IPS-20b (cell line): ENCODE results near the gene SAFB.

Experiments used
- H3K27ac ChIP-seq: one replicate; pipeline ENCODE4 v1.5.1; 2013; ENCODE audit warnings: low read length
- H3K27me3 ChIP-seq: 2 replicates; pipeline ENCODE4 v1.6.1; 2013; ENCODE audit warnings: mild to moderate bottlenecking, low read length, inconsistent platforms; ENCODE audit not compliant: insufficient read depth
- H3K36me3 ChIP-seq: 2 replicates; pipeline ENCODE4 v1.6.1; 2013; ENCODE audit warnings: low read depth, mild to moderate bottlenecking, inconsistent platforms, low read length, moderate library complexity; ENCODE audit not compliant: insufficient read depth
- H3K4me1 ChIP-seq: 2 replicates; pipeline ENCODE4 v1.6.1; 2013; ENCODE audit warnings: mild to moderate bottlenecking, control low read depth, inconsistent platforms, low read length, moderate library complexity; ENCODE audit not compliant: insufficient read depth
- H3K4me3 ChIP-seq: 2 replicates; pipeline ENCODE4 v1.5.1; 2013; ENCODE audit warnings: mild to moderate bottlenecking, low read length, inconsistent platforms
- H3K9ac ChIP-seq: 2 replicates; pipeline ENCODE4 v1.6.1; 2013; ENCODE audit warnings: low read depth, mild to moderate bottlenecking, inconsistent platforms, low read length, moderate library complexity
- H3K9me3 ChIP-seq: 2 replicates; pipeline ENCODE4 v1.6.1; 2013; ENCODE audit warnings: mild to moderate bottlenecking, low read depth, low read length, inconsistent platforms; ENCODE audit not compliant: insufficient read depth

Gene SAFB

DNA sequence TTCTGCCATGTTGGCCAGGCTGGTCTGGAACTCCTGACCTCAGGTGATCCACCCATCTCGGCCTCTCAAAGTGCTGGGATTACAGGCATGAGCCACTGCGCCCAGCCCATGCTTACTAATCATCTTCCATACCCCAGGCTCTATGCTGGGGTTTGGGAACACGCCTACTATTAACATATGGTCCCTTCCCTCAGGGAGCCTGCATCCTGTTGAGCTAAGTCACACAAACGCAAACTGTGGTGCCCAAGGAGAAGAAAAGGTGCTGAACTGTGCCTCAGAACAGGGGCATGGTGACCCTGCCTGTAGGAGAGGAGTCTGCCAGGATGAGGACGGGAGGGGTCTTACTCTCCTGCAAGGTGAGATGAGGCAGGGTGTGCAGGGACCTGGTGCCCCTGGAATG, 51.8 kb downstream of the SAFB start:
- no peak overlapping the region for H3K9ac ChIP-seq

DNA sequence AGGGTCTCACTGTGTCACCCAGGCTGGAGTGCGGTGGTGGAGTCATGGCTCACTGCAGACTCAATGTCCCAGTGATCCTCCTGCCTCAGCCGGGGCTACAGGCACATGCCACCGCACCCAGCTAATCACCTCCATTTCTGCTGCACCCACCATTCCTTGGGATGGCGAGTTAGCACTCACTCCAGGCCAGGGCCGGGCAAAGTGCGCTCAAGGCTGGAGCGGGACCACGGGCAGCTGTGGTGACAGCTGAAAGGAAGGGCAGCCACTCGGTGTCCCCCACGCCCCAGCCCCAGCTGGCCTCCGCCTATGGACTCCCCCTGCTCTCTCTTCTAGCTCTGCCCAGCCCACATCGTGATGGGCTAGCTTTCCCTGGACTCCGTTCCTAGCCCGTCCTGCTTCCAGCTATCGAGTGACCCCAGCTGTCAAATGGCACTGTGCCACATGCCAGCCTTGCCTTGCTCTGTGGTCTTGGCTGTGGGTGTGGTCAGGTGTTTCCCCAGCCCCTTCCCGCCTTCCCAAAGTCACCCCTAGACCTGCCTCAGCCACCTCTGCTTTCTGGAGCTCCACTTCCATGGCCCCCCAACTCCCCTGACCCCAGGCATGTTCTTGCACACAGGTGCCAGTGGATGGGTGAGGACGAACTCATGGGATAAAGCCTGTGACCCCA, 53.4 kb downstream of the SAFB start:
- Histone ChIP-seq H3K9me3 (no peaks in the 10 kb centered on the region), H3K27ac (no peak overlapping the region), H3K4me1 (no peaks in the 10 kb centered on the region), H3K36me3 (peaks cover 12% of the 10 kb centered on the region; the same call in 1 of the 2 replicates), H3K4me3 (no peak overlapping the region), H3K9ac (no peak overlapping the region), H3K27me3 (no peaks in the 10 kb centered on the region)

More for the DNA sequence above, 51.8 kb downstream of the SAFB start:
- Histone ChIP-seq H3K4me1 (no peaks in the 10 kb centered on the region), H3K9me3 (no peaks in the 10 kb centered on the region), H3K27ac (no peak overlapping the region), H3K36me3 (peaks cover 21% of the 10 kb centered on the region), H3K27me3 (no peaks in the 10 kb centered on the region), H3K4me3 (no peak overlapping the region)

GRCh38 chr19:5676772-5677105, 53.9 kb downstream of the SAFB start:
- Histone ChIP-seq H3K27ac (no peak overlapping the region), H3K27me3 (no peaks in the 10 kb centered on the region), H3K36me3 (peaks cover 7% of the 10 kb centered on the region; the same call in 1 of the 2 replicates), H3K4me1 (no peaks in the 10 kb centered on the region), H3K9ac (no peak overlapping the region), H3K9me3 (no peaks in the 10 kb centered on the region), H3K4me3 (no peak overlapping the region)

- Histone ChIP-seq H3K27ac (no peak overlapping the region), H3K36me3 (peaks cover 3% of the 10 kb centered on the region; the same call in 1 of the 2 replicates), H3K27me3 (no peaks in the 10 kb centered on the region), H3K9me3 (no peaks in the 10 kb centered on the region), H3K9ac (no peak overlapping the region), H3K4me3 (no peak overlapping the region), H3K4me1 (no peaks in the 10 kb centered on the region)
Measured at GRCh38 chr19:5677136-5677535, 54.3 kb downstream of the SAFB start.

DNA sequence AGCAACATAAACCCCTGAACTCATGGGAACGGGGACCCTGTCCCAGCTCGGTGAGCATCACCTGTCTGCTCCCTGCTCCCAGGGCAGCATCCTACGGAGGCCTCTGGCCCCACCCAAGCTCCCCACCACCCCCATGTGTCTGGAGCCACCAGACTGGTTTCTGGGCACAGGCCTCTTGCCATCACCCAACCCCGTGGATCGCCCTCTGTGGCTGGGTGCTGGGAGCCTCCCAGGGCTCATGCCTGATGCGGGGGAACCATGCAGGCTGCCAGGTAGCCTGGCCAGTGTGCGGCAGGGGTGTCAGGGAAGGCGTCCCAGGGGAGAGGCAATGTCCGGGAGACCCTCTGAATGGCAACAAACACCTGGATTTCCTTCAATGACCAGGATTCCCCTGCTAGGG, 54.7 kb downstream of the SAFB start:
- Histone ChIP-seq H3K27me3 (no peaks in the 10 kb centered on the region), H3K4me3 (no peak overlapping the region), H3K4me1 (no peaks in the 10 kb centered on the region), H3K9ac (no peak overlapping the region), H3K9me3 (no peaks in the 10 kb centered on the region), H3K27ac (no peak overlapping the region), H3K36me3 (peaks cover 3% of the 10 kb centered on the region; the same call in 1 of the 2 replicates)

DNA sequence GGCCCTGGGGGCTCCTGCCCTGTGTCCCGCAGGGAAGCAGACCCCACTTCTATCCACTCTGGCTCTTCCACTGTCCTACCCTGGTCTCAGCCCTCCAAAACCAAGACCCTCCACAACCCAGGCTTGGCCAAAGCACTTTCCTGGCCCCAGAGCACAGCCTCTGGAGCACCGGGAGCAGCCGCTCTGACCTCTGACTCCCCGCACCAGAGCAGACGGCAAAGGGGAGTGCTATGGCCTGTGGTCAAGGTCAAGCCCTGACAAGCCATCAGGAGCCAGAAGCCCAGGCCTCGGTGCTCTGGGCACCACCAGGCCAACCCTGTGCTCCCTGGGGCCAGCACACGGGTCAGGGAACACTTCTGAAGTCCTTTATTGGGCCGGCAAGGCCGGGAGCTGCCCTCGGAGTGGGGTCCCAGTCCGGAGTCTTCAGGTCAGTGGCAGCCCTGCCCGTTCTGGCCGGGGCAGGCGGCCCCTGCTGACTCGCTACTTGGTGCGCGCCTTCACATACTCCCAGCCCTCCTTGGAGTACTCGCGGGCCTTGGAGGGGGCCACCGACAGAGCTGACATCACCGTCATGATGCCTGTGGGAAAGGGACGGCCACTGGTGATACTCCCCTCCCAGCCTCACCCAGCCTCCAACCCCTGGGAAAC, 55.3 kb downstream of the SAFB start:
- Histone ChIP-seq H3K9ac (no peak overlapping the region), H3K4me3 (no peak overlapping the region), H3K27me3 (no peaks in the 10 kb centered on the region), H3K9me3 (no peaks in the 10 kb centered on the region), H3K4me1 (no peaks in the 10 kb centered on the region), H3K36me3 (no peaks in the 10 kb centered on the region), H3K27ac (no peak overlapping the region)

DNA sequence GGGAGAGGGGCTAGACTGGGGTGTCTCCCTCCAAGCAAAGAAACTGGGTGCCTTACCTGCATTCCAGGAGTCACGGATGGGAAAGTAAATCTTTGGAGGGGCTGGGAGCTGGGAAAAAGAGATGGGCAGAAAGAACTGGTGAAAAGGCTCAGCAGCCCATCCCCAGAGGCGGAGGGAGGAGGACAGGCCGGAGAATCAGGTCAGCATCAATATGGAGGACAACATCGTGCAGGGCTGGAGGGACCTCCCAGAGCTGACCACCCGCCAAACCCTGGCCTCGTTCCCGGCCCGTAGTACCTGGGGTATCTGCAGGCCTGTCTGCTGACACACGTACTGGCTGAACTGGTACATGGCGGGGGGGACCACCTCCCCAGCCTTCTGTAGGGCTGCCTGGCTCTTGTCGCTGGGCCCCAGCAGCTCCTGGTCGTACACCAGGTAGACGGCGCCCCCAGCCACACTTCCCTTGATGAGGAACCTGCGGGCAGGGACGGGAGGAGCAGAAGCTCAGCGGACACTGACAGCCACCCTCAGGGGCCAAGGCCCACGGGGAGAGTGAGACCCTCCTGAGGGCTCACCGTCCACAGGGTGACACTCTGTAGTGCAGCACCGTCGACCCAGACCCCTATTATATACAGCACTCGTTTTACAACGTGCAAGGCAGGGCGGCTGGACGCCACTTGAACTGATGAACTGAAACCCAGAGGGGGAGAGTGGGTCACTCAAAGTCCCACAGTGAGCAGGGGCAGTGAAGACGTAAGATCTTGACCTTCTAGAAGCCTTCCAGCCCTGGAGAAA, 56.6 kb downstream of the SAFB start:
- no peaks in the 10 kb centered on the region for H3K9me3 ChIP-seq
- H3K27ac ChIP-seq: peak overlapping the region; percentile 93
- peak overlapping the region; percentile 85; the same call in 1 of the 2 replicates for H3K9ac ChIP-seq
- peak overlapping the region; percentile 94 for H3K4me3 ChIP-seq
- no peaks in the 10 kb centered on the region for H3K27me3 ChIP-seq
- no peaks in the 10 kb centered on the region for H3K36me3 ChIP-seq
- H3K4me1 ChIP-seq: no peaks in the 10 kb centered on the region

- no peaks in the 10 kb centered on the region for H3K36me3 ChIP-seq
- H3K4me3 ChIP-seq: peak overlapping the region; percentile 94
- H3K27me3 ChIP-seq: no peaks in the 10 kb centered on the region
- H3K9me3 ChIP-seq: no peaks in the 10 kb centered on the region
- H3K9ac ChIP-seq: peak overlapping the region; percentile 85
- no peaks in the 10 kb centered on the region for H3K4me1 ChIP-seq
- peak overlapping the region; percentile 93 for H3K27ac ChIP-seq
Measured at GRCh38 chr19:5680084-5680436, 57.2 kb downstream of the SAFB start.

DNA sequence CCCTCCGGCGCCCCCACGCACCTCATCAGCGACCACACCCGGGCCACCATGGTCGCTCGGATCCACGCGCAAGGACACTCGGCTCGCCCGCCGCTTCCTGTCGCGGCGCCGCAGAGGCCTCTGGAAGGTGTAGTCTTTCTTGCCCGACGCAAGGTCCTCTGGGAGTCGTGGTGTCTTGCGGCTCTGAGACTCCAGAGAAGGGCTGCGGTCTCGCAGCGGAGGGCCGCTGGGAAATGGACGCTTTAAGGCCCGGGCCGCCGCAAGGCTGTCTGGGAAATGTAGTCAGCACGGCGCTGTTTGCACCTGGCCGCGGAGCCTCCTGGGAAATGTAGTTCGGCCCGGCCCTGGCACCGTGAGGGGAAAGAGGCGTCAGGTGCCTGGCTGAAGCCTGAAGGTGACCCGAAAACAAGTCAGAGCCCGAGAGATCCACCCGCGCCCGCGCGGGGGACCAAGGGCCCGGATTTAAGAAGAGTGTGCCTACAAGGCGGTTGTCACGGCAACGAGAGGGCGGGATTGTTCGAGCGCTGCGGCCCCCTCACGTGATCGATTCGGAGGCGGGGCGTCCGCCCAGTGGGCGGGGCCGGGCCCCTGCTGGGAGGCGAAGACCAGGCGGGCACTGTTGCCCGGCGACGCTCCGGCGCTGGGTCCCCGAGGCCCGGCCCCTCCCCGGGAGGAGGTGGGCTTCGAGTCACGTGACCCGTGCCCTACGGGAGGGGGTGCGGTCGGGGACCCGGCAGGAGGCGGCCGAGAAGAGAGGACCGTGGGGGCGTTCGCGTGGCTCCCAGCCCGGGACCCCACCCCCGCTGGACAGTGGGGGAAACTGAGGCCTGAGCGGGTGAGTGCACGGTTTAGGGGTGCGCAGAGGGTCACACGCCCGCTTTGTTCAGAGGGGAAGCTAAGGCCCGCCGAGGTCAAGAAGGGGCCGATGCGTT, 57.8 kb downstream of the SAFB start, which contains the start of the genes HSD11B1L and MICOS13:
HSD11B1L (plus strand) TSS at position 591 of the 932 bp plus-strand sequence. CDS start 3,806 bp downstream, outside the sequence.
MICOS13 (minus strand) TSS at position 80 of the 932 bp plus-strand sequence; CDS start at position 50, 30 bp downstream.
- Histone ChIP-seq H3K9me3 (no peaks in the 10 kb centered on the region), H3K9ac (peak within 1 kb of the TSS; percentile 85), H3K27me3 (no peaks in the 10 kb centered on the region), H3K4me1 (no peaks in the 10 kb centered on the region), H3K4me3 (peak within 1 kb of the TSS; percentile 94), H3K27ac (peak within 1 kb of the TSS; percentile 93), H3K36me3 (no peaks in the 10 kb centered on the region)

DNA sequence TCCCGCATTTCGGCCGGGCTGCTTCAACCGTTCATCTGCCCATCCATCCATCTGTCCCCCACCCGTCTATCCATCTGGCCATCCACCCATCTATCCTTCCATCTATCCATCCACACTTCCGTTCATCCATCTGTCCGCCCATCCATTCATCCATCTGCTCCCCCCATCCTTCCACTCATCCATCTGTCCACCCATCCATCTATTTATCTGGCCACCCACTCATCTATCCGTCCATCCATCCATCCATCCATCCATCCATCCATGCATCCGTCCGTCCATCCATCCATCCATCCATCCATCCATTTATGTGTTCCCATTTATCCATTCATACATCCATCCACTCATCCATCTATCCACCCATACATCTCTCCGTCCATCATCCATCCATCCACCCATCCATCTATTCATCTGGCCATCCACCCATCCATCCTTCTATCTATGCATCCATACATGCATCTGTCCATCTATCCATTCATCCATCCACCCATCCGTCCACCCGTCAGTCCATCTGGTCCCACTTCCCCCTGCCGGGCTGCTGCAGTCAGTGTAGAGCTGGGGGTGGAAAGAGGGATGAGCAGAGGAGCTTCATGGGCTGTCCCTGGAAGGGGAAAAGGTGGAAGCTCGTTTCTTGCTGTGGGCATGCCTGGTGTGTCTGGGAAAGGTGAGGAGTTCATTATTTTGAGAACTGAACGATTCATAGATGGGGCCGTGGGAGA, 58.7 kb downstream of the SAFB start:
- Histone ChIP-seq H3K4me3 (peak overlapping the region; percentile 94), H3K27me3 (no peaks in the 10 kb centered on the region), H3K9ac (peak overlapping the region; percentile 62; the same call in 1 of the 2 replicates), H3K9me3 (no peaks in the 10 kb centered on the region), H3K4me1 (no peaks in the 10 kb centered on the region; the same call in 1 of the 2 replicates), H3K36me3 (no peaks in the 10 kb centered on the region), H3K27ac (no peak overlapping the region)
